ENCODE measurements around the gene HSPB9. TPM values are rescaled to one million over a fixed set of nuclear protein-coding genes. Genes with fewer than 3 reads are reported as not detected.

Gene HSPB9
- total RNA-seq, 1 experiment from 2014 or later: not detected

- H3F3A ChIP-seq (ENCODE audit: insufficient read depth, low read depth): peaks cover under 1% of the 10 kb centered on the region; the same call in 1 of the 2 replicates
- H3K79me2 ChIP-seq (ENCODE audit: low read depth): no peaks in the 10 kb centered on the region
- no peak for DNase-seq
- H3K27ac ChIP-seq: no peak within 1 kb of the TSS
- ChIA-PET POLR2A (ENCODE audit: unreplicated experiment) (no interaction called here), CTCF (interaction anchor here (0.6 kb wide), 1 partner anchor 392 kb away, joined by 4 read pairs; no protein-coding TSS in a partner anchor)
- H3K27me3 ChIP-seq (ENCODE audit: insufficient read depth, low read depth): peaks cover 6% of the 10 kb centered on the region
- H3K4me3 ChIP-seq: no peak within 1 kb of the TSS
- intact Hi-C loops (cut with micrococcal nuclease; ENCODE audit: unreplicated experiment): no loop called here
- no peaks in the 10 kb centered on the region for H3K36me3 ChIP-seq (ENCODE audit: low read depth)
- H4K20me1 ChIP-seq (ENCODE audit: insufficient read depth): no peaks in the 10 kb centered on the region
- TF ChIP-seq EZH2 (IDR thresholded peaks at IDR 0.05; ENCODE audit: low read depth): no peak
- TF ChIP-seq CTCF (conservative IDR thresholded peaks at IDR 0.05): no peak
- no peaks in the 10 kb centered on the region for H3K9me3 ChIP-seq (ENCODE audit: insufficient read depth, low read depth)
- no TSS peak for BruUV-seq (replicated peaks)
- no peak within 1 kb of the TSS for H2AFZ ChIP-seq
- no peaks in the 10 kb centered on the region for H3K4me1 ChIP-seq (replicated peaks; ENCODE audit: insufficient read depth)
- no peaks in the 10 kb centered on the region for H3K9me2 ChIP-seq (ENCODE audit: insufficient read depth)
- H3K4me2 ChIP-seq: no peak within 1 kb of the TSS
These were observed 24.6 kb upstream of the HSPB9 start, which contains the start of gene ZNF385C for GRCh38 chr17:42097691-42098631. Gene ZNF385C, minus strand, starts transcription at chr17:42098473. Its CDS starts 35,417 bp downstream, at chr17:42063056.

- Histone ChIP-seq H3K4me2 (no peak overlapping the region), H3K27ac (no peak overlapping the region), H3K9me3 (ENCODE audit: insufficient read depth, low read depth) (no peaks in the 10 kb centered on the region), H3K9me2 (ENCODE audit: insufficient read depth) (no peaks in the 10 kb centered on the region), H3K79me2 (ENCODE audit: low read depth) (no peaks in the 10 kb centered on the region), H3K4me3 (no peak overlapping the region), H3F3A (ENCODE audit: insufficient read depth, low read depth) (peaks cover 5% of the 10 kb centered on the region; the same call in 1 of the 2 replicates), H3K27me3 (ENCODE audit: insufficient read depth, low read depth) (peaks cover 6% of the 10 kb centered on the region), H3K4me1 (replicated peaks; ENCODE audit: insufficient read depth) (no peaks in the 10 kb centered on the region), H4K20me1 (ENCODE audit: insufficient read depth) (no peaks in the 10 kb centered on the region), H3K36me3 (ENCODE audit: low read depth) (no peaks in the 10 kb centered on the region), H2AFZ (no peak overlapping the region)
- DNase-seq: no peak
- BruUV-seq (replicated peaks): no TSS peak
- CTCF ChIA-PET: interaction anchor here (0.6 kb wide), 1 partner anchor 391 kb away, joined by 4 read pairs; no protein-coding TSS in a partner anchor
- POLR2A ChIA-PET (ENCODE audit: unreplicated experiment): no interaction called here
- TF ChIP-seq EZH2 (IDR thresholded peaks at IDR 0.05; ENCODE audit: low read depth) (no peak), CTCF (conservative IDR thresholded peaks at IDR 0.05) (no peak)
- intact Hi-C loops (cut with micrococcal nuclease; ENCODE audit: unreplicated experiment): no loop called here
These were observed 23.7 kb upstream of the HSPB9 start for GRCh38 chr17:42098730-42099399.

GRCh38 chr17:42101513-42102292, 20.9 kb upstream of the HSPB9 start:
- Histone ChIP-seq H3K4me1 (replicated peaks; ENCODE audit: insufficient read depth) (no peaks in the 10 kb centered on the region), H3K79me2 (ENCODE audit: low read depth) (no peaks in the 10 kb centered on the region), H4K20me1 (ENCODE audit: insufficient read depth) (no peaks in the 10 kb centered on the region), H3K36me3 (ENCODE audit: low read depth) (no peaks in the 10 kb centered on the region), H3K4me2 (no peak overlapping the region), H3K27ac (no peak overlapping the region), H3K4me3 (no peak overlapping the region), H3K9me2 (ENCODE audit: insufficient read depth) (no peaks in the 10 kb centered on the region), H3F3A (ENCODE audit: insufficient read depth, low read depth) (peaks cover 5% of the 10 kb centered on the region; the same call in 1 of the 2 replicates), H3K9me3 (ENCODE audit: insufficient read depth, low read depth) (no peaks in the 10 kb centered on the region), H3K27me3 (ENCODE audit: insufficient read depth, low read depth) (peaks cover 6% of the 10 kb centered on the region; the same call in 1 of the 2 replicates), H2AFZ (no peak overlapping the region)
- ChIA-PET POLR2A (ENCODE audit: unreplicated experiment) (no interaction called here), CTCF (no interaction called here)
- BruUV-seq (replicated peaks): no TSS peak
- intact Hi-C loops (cut with micrococcal nuclease; ENCODE audit: unreplicated experiment): loop anchor here (1.0 to 5.0 kb wide), 2 partner anchors 49 to 138 kb away; partner anchors contain the start of gene C17orf113
- peak in 1 of 2 experiments; percentile 56 for DNase-seq
- TF ChIP-seq CTCF (conservative IDR thresholded peaks at IDR 0.05): peak; percentile 84
- no peak for TF ChIP-seq EZH2 (IDR thresholded peaks at IDR 0.05; ENCODE audit: low read depth)

All from PC-9 (cell line).